Hippocampal formation (tissue), 2 donors: ENCODE measurements around the gene GOLPH3.
"Not testable (repeated sequence)": the region's sequence is repeated elsewhere in the genome, so short reads cannot be mapped to it uniquely, and the experiment has no call there.

ENCODE experiments used
- DNase-seq, 2 donors: peaks; one replicate each; lab custom pipeline; 2025; lab: John Stamatoyannopoulos, UW

GOLPH3 gene

DNA sequence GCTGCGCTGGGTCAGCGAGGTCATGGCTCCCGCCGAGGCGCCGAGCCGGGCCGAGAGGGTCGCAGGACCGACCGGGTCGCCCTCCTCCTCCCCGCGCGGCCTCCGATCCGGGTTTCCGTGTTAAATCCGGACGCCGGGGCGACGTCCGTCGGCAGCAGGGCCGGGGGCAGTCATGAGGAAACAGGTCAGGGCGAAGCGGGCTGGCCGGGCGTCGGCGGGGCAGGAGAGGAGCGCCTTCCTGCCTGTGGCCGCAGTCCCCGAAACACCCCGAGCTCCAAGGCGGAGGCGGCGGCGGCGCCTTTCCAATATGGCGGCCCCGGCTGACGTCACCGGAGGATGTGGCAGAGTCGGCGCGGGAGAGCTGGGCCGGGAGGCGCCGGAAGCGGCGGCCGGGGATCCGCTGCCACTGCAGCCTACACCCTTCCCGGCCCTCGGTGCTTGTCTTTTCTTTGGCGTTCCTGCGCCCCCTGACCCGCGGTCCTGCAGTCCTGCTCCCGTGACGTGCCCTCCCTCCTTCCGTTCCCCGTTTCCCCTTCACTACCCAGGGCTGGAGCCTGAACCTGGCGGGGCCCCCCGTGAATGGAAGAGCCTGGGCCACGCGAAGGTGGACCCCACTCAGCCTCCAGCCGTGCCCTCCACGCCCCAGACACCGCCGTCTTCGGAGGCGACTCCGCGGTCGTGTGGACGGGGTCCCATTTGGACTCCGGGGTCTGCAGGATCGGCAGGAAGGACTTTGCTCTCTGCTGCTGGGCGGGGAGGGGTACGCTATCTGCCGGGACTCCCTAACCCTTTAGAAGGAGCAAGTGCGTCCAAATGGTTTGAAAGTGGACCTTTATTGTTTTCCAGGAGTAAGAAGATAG lies at the start of gene GOLPH3:
TSS of gene GOLPH3 (minus strand) at position 309 of the 860 bp plus-strand sequence. CDS start at position 24, 285 bp downstream.
- DNase-seq = peak; percentile 85 to 87

DNA sequence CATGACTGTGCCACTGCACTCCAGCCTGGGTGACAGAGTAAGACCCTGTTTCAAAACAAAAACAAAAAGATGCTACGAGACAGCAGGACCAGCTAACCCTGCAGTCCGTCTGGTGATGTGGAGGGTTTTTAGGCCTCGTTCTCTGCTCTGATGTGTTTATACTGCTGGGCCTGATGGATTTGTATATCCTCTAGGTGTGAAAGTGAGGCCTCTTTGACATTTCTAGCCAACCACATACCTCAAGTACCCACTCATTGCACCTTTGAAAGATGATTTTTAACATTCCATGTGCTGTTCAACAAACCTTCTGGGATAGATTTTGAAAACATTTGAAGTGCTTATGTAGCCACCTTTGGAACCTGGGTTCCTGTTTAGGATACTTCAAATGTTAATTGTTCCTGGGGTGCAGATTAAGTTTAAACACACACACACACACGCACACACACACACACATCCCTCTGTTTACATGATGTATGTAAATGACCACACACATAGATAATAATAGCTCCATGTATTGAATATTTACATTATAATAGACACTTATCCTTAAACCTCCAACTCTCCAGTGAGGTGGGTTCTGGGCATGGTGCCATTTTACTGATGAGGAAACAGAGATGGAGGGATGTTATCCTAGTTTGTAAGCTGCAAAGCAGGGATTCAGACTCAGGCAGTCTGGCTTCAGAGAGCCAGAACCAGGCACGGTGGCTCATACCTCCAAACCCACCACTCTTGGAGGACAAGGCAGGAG lies 48.8 kb upstream of the GOLPH3 start:
- no peak for DNase-seq

DNA sequence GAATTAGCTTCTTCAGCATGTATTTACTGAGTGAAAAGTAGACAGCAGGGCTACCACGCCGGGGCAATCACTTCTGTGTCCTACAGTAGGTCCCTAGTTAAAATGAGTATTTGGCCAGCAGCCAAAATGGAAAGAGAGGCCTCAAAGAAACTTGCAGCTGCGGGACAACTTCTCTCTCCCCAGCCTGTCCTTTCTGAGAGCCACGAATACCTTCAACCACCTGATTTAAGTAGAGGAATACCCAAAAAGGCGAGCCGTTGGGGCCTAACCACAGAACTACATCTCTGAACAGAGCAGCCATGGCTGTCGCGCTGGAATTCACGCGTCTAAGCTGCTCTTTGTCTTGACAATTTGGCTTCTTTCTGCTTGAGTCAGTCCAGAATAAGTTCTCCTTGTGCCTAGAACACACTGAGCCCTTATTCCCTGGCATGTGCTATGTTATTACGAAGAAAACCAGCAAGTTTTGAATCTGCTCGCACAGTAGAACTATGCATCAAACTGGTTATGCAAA lies 43.8 kb upstream of the GOLPH3 start:
- DNase-seq = peak; percentile 26 to 54

DNA sequence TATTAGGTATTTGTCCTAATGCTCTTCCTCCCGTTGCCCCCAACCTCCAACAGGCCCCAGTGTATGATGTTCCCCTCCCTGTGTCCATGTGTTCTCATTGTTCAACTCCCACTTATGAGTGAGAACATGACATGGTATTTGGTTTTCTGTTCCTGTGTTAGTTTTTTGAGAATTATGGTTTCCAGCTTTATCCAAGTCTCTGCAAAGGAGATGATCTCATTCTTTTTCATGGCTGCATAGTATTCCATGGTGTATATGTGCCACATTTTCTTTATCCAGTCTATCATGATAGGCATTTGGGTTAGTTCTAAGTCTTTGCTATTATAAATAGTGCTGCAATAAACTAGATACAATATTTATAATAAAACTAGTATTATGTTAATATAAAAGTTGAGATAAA lies 40.2 kb upstream of the GOLPH3 start:
- DNase-seq = not testable (repeated sequence)

DNA sequence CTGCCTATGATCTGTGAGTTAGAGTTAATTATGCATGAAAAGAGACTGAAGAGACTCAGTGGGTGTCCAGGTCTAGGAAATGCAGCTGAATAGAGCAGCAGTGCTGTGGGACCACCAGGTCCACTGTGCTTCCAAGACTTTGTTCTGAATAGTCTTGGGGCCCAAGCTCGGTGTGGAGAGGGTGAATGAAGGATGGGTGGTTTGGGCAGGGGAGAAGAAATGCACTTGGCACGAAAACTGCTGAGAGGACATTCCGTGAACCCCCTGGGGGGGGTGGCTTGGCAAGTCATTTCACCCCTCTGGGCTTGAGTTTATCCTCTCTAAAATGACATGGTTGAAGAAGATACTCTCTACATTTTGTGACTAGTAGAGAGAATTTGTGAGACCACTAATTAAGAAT lies 36.0 kb upstream of the GOLPH3 start:
- DNase-seq = no peak

DNA sequence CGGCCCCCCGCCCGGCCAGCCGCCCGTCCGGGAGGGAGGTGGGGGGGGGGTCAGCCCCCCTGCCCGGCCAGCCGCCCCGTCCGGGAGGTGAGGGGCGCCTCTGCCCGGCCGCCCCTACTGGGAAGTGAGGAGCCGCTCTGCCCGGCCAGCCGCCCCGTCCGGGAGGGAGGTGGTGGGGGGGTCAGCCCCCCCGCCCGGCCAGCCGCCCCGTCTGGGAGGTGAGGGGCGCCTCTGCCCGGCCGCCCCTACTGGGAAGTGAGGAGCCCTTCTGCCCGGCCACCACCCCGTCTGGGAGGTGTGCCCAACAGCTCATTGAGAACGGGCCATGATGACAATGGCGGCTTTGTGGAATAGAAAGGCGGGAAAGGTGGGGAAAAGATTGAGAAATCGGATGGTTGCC lies 34.7 kb upstream of the GOLPH3 start:
- not testable (repeated sequence) for DNase-seq

DNA sequence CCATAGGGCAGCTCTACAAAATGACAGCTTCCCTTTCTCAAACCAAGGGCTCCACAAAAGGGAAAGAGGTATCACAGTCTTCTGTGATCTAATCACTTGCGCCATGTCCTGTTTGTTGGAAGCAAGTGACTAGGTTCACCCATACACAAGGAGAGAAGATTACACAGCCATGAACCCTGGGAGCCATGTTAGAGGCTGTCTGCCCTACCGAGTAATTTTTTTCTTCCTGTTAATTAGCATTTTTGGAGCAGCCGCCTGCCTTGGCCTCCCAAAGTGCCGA lies 33.2 kb upstream of the GOLPH3 start:
- DNase-seq = no peak

DNA sequence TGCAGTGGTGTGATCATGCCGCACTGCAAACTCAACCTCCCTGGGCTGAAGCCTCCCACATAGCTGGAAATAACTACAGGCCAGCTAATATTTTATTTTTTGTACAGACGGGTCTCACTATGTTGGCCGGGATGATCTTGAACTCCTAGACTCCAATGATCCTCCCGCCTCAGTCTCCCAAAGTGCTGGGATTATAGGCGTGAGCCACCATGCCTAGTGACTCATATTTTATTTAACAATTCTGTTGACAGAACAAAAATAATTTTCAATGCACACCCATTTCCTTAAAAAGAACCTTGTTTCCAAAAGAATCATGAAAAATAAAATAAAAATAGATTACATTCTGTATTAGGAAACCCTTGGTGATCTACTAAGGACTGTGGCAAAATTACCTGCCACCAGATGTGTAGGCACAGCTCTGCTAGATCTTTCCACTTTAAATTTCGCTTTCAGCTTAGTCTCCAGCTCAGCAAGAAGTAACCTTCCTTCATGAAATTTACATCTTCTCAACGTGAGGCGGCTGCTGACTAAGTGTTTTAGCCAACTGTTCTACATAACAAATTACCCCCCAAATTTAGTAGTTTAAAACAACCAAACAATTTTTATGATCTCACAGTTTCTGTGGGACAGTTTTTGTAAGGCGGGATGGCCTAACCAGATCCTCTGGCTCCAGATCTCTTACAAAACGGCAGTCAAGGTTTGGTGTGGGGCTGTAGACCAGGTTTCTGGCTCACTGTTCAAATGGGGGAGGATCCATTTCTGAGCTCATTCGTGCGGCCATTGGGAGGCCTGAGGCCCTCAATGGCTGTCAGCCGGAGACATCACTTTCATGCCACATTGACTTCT lies 32.6 kb upstream of the GOLPH3 start:
- no peak for DNase-seq

DNA sequence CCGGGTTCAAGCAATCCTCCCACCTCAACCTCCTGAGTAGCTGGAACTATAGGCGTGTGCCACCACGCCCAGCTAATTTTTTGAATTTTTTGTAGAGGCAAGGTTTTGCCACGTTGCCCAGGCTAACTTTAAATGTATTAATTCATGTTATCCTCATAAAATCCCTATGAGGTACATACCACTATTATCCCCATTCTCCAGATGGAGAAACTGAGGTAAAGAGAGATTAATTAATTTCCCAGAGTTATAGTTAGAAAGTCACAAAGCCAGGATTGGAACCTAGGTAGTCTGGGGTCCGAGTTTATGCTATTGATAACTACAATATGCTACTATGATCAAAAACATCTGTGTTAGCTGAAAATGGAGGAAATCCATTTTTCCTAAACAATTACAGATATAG lies 31.9 kb upstream of the GOLPH3 start:
- no peak for DNase-seq

DNA sequence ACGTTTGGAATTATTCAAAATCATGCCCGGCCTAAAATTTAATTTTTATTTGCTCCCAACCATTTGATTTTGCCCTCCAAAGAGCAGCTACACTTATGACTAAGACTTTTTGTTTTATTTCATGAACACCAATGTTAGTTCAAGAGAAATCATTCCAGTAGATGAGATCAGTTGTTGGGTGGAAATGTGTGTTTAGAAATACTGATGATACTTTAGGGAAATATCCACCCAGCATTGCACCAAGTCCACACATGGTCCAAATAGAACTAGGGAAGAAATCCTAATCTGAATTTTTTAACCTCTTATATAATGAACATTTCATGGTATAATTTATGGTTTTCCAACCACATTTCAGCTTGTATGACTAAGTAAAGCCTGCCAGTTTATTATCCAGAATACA lies 28.3 kb upstream of the GOLPH3 start:
- no peak for DNase-seq

DNA sequence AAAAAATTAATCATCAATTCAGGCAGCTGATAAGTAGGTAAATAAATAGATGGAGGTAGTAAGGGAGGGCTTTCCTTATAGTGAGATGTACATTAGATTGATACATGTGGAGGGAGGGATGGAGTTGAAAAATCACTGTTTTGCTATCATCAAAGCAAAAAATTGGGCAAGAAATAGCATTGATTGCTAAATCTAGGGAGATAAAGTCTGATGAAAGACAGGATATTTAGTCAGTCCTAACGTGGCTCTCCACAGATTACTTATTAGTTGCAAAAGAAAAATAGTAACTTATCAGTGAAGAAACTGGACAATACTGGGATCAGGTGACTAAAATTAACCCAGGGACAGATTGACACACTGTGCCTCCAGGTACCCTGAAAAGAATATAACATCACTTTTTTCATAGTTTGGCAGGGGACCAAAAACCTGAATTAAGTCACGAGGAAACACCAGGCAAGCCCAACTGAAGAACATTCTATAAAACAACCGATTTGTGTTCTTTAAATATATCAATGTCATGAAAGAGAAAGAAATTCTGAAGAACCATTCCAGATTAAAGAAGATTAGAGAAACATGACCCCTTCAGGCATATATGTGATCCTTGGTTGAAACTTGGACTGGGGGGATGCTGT lies 27.1 kb upstream of the GOLPH3 start:
- no peak for DNase-seq

DNA sequence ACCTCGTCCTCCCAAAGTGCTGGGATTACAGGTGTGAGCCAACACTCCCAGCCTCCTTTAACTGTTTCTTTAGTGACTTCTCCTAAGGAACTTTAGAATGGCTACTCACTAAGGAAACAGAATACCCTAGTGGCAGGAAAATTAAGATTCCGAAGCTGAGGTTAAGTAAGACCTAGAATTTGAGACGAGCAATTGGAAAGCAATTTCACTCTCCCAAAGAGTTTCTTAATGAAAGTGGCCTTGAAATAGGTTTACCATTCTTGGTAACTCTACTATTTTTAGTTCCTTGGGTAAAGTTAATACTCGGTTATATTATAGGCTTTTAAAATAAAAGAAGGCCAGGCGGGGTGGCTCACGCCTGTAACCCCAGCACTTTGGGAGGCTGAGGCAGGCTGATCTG lies 22.9 kb upstream of the GOLPH3 start:
- no peak for DNase-seq

DNA sequence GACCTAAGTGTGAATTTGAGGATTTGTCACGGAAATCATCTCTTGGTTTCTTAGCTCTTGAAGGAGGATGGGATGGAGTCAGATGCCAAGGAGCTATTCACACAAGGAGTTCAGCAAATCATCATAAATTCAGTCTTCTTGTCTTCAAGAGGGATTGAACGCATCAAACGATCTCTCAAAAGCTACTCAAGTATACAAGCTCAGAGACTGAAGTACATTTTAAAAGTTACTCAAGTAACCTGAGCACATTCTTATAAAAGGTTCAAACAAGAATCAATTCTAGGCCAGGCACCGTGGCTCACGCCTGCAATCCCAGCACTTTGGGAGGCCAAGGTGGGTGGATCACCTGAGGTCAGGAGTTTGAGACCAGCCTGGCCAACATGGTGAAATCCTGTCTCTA lies 21.1 kb upstream of the GOLPH3 start:
- DNase-seq = no peak

DNA sequence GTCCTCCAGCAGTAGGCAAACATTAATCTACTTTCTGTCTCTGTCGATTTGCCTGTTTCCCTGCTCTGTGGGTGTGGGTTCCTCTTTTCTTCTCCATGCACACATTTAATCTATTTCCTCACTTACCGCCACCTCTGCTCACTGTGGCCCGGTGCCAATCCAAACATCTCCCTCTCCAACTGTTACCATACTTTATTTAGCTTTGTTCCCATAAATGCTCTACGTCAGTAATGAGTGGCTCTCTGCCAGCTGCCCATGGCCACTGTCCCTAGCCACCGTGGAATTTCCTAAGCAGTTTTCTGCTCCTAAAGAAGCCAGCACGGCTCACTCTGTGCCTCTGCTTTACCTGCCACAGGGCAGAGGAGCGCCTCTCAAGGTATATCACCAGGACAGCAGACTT lies 19.5 kb upstream of the GOLPH3 start:
- DNase-seq = no peak

DNA sequence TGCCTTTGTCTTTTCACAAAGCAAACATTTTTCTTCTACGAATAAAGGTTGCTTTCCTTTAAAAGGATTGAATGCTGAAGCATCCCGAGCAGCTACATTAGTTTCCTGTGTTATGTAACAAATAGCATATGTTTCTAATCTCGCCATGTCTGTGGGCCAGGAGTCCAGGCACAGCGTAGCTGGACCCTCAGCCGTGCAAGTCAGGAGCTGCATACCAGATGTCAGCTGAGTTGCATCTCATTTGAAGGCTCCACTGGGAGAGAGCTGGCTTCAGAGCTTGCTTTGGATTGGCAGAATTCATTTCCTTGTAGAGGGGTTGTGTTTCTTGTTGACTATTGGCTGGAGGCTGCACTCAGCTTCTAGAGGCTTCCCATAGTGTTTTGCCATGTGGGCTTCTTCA lies 16.0 kb upstream of the GOLPH3 start:
- no peak for DNase-seq

DNA sequence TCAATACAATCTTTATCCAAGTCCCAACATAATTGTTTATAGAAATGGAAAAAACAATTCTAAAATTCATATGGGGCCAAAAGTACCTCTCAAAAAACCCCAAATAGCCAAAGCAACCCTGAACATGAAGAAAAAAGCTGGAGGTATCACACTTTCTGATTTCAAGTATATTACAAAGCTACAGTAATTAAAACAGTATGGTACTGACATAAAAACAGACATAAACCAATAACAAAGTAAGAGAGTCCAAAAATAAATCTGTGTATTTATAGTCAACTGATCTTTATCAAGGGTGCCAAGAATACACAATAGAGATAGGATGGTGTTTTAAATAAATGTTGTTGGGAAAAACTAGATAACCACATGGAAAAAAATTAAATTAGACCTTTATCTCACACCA lies 13.6 kb upstream of the GOLPH3 start:
- DNase-seq = no peak

DNA sequence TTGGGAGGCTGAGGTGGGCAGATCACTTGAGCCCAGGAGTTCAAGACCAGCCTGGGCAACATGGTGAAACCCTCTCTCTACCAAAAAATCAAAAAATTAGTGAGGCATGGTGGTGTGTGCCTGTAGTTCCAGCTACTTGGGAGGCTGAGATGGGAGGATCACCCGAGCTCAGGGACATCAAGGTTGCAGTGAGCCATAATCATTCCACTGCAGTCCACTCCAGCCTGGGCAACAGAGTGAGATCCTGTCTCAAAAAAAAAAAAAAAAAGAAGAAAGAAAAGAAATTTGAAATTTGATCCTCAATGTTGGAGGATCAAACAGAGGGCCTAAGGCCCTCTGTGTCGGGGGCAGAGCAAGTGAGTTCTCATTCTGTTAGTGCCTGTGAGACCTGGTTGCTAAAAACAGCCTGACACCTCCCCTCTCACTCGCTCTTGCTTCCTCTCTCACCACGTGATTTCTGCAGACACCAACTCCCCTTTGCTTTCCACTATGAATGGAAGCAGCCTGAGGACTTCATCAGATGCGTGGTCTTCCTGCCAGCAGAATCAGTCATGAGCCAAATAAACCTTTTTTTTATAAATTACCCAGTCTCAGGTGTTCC lies 8.4 kb upstream of the GOLPH3 start:
- DNase-seq = no peak

DNA sequence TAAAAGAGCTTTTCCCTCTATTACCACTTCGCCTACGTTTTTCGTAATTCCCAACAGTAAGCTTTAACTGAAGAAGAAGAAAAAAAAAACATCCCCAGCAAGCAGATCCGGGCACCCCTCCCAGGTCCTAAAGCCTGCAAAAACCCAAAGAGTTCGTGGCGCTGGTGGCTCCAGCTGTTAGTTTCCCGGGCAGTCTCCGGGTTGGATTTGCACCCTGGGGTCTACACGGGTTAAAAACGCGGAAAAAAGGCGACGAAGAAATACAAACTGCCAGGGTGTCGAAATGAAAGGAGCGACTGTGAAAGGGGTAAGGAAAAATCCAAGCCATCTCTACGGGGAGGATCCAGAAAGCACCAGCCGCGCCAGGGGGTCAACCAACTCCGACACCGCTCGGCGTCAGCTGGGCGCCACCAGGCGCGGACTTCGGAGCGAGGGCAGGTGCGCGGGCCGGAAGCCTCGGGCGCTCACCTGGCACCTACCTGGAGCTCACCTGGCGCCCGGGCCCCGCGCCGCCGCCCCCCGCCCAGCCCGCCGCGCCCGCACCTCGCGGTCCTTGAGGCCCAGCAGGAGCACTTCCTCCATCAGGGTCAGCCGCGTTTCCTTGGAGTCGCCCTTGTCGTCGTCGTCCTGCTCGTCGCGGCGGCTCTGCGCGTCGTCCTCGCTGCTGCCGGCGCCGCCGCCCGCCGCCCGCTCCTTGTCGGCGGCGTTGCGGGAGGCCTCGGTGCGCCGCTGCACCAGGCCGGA lies 680 bp downstream of the GOLPH3 start:
- peak; percentile 48 to 60 for DNase-seq

DNA sequence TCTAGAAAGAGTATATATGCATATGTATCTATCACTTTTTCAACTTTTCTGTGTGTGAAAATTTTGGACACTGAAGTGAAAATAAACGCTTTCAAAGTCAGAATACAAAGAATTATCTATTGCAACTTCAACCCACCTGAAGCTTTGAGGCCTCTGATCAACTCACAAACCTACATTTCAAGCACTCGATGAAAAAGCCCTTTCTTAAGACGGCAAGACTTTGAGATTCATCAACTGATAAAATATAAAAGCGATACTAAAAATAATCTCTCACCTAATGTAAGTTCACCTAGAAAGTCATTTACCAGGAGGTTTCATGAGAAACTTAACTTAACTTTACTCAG lies 1.2 kb downstream of the GOLPH3 start:
- no peak for DNase-seq

DNA sequence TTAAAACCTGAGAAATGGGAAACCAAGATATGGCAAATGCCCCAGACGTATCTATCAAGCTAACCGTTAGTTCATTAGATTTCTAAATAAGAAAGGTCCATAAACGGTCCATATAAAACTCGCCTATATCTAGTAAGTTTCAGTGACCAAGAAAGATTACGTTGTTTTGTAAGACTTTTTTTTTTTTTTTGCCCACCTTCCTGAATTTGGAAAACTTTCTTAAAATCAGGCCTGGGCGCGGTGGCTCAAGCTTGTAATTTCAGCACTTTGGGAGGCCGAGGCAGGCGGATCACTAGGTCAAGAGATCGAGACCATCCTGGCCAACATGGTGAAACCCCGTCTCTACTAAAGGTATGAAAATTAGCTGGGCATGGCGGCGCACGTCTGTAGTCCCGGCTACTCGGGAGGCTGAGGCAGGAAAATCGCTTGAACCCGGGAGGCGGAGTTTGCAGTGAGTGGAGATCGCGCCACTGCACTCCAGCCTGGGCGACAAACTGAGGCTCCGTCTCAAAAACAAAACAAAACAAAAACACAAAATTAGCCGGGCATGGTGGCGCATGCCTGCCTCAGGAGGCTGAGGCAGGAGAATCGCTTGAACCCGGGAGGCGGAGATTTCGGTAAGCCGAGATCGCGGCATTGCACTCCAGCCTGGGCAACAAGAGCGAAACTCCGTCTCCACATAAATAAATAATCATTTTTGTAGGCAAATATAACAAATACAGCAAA lies 1.8 kb downstream of the GOLPH3 start:
- DNase-seq = not testable (repeated sequence)
